ENCODE measurements around the gene SLC17A7.

Gene SLC17A7

DNA sequence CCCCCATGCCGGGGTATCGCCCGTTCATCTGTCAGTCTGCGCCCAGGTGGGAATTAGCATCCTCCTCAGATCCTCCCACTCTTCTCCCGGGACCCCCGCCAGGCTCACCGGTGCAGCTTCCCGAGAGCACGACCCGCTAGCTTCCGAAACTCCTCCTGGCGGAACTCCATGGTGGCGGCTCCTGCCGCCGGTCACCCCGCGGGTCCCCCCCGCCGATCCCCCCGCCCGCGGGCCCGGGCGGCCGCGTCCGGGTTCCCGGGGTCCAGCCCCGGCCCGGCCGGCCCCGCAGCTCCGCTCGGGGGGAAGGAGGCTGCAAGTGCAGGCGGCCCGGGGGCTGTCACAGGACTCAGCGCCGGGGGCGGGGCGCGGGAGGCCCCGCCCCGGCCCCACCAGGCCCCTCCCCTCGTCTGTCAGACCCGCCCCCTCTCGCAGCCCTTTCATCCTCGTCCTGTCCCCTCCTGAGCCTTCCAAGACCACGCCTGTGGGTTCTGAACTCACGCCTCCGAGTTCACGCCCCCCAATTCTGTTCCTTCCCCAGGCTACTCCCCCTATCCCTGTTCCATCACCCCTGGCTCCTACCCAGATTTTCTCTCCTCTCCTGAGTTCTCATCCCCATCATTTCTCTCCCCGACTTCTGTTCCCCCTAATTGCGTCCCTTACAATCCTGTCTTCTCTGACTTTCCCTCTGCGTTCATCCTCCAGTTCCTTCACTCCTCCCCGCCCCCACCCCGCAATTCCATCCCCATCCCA lies at the start of gene SLC17A7:
SLC17A7 (minus strand) TSS at position 318 of the 750 bp plus-strand sequence; CDS start at position 170, 148 bp downstream.
- Mint-ChIP-seq H3K27ac (peak within 1 kb of the TSS; percentile 3), H3K4me1 (peaks cover 30 to 42% of the 10 kb centered on the region in 2 donors), H3K9me3 (no peaks in the 10 kb centered on the region), H3K27me3 (peaks cover 62 to 64% of the 10 kb centered on the region in 2 donors), H3K4me3 (peak within 1 kb of the TSS; percentile 84 to 88), H3K36me3 (peaks cover 5 to 7% of the 10 kb centered on the region in 2 donors)
- ATAC-seq (replicated peaks): no peak
- DNase-seq: no peak

DNA sequence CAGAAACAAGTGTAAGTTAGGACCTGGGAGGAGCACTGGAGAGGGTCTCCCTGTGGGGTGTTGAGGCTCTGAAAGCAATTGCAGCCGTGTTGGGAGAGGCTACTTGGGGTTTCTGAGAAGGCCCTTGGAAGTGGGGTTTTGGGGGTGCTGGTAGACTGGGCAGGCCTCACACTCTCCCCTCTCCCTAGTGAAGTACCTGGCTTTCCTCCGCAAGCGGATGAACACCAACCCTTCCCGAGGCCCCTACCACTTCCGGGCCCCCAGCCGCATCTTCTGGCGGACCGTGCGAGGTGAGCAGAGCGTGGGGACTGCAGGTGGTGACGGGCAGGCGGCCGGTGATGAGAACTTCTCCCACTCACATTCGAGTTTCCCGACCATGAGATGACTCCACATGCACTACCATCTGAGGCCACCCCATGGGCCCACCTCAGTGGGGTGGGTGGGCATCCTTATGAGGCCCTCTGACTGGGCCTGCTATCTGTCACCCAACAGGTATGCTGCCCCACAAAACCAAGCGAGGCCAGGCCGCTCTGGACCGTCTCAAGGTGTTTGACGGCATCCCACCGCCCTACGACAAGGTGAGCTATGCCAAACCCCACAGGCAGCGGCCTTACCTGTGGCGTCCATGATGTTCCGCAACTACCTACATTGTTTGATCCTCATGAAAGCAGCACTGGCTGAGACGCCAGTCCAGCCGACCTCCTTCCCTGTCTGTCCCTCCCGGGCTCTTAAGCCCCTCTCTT lies 49.1 kb upstream of the SLC17A7 start:
- Mint-ChIP-seq H3K4me3 (peak overlapping the region; percentile 96 to 97), H3K27ac (peak overlapping the region; percentile 100), H3K4me1 (peaks cover 27 to 53% of the 10 kb centered on the region in 2 donors), H3K9me3 (no peaks in the 10 kb centered on the region), H3K36me3 (peaks cover 60 to 68% of the 10 kb centered on the region in 2 donors), H3K27me3 (no peaks in the 10 kb centered on the region)
- ATAC-seq (replicated peaks): no peak
- no peak for DNase-seq

- Mint-ChIP-seq H3K4me3 (peak overlapping the region; percentile 96 to 97), H3K36me3 (peaks cover 59 to 68% of the 10 kb centered on the region in 2 donors), H3K9me3 (no peaks in the 10 kb centered on the region), H3K27me3 (no peaks in the 10 kb centered on the region), H3K4me1 (peaks cover 27 to 53% of the 10 kb centered on the region in 2 donors), H3K27ac (peak overlapping the region; percentile 100)
- DNase-seq (no peak), ATAC-seq (replicated peaks) (no peak)
These were observed 48.4 kb upstream of the SLC17A7 start for GRCh38 chr19:49489601-49490167.

- Mint-ChIP-seq H3K4me3 (peak overlapping the region; percentile 96 to 97), H3K9me3 (no peaks in the 10 kb centered on the region), H3K27me3 (no peaks in the 10 kb centered on the region), H3K27ac (peak overlapping the region; percentile 100), H3K36me3 (peaks cover 59 to 68% of the 10 kb centered on the region in 2 donors), H3K4me1 (peaks cover 27 to 53% of the 10 kb centered on the region in 2 donors)
- no peak for DNase-seq
- ATAC-seq (replicated peaks): no peak
These were observed 47.7 kb upstream of the SLC17A7 start for GRCh38 chr19:49488863-49489537.

- Mint-ChIP-seq H3K27me3 (no peaks in the 10 kb centered on the region), H3K36me3 (peaks cover 55 to 64% of the 10 kb centered on the region in 2 donors), H3K9me3 (no peaks in the 10 kb centered on the region), H3K4me3 (peak overlapping the region; percentile 96 to 97), H3K4me1 (peaks cover 26 to 53% of the 10 kb centered on the region in 2 donors), H3K27ac (peak overlapping the region; percentile 100)
- DNase-seq (no peak), ATAC-seq (replicated peaks) (no peak)
These were observed 46.9 kb upstream of the SLC17A7 start for GRCh38 chr19:49488046-49488862.

DNA sequence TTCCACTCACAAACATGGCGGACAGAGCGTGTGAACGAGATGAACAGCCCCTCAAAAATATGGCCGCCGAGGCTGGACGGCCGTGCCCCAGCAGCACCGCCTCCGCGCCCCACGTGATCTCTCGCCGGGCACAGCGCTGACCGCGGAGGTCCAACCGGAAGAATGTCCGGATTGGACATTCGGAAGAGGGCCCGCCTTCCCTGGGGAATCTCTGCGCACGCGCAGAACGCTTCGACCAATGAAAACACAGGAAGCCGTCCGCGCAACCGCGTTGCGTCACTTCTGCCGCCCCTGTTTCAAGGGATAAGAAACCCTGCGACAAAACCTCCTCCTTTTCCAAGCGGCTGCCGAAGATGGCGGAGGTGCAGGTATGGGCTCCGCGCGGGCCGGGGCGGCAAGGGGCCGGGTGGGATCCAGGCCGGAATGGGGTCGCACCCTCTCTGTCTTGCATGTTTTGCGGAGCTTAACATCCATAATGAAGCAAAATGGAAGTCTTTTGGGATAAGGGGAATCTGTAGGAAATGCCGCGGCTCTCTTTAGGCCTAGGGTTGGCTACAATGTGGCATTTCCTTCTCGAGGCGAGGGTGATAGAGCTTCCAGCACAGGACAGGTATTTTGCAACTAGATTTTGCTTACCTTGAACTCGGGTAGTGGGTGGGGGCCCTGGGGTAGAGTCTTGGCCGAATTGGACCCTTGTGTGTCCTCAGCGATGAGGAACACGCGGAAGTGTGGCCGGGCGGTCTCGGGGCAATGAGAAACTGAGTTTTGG lies 46.1 kb upstream of the SLC17A7 start, which contains the start of gene RPL13A:
RPL13A (plus strand) TSS at position 332 of the 769 bp plus-strand sequence; CDS start at position 354, 22 bp downstream.
- Mint-ChIP-seq H3K4me1 (peaks cover 20 to 52% of the 10 kb centered on the region in 2 donors), H3K4me3 (peak within 1 kb of the TSS; percentile 96 to 97), H3K9me3 (no peaks in the 10 kb centered on the region), H3K27me3 (no peaks in the 10 kb centered on the region), H3K36me3 (peaks cover 50 to 56% of the 10 kb centered on the region in 2 donors), H3K27ac (peak within 1 kb of the TSS; percentile 100)
- peak; percentile 100 for DNase-seq
- ATAC-seq (replicated peaks): peak; percentile 90 to 95

- peaks cover 20 to 46% of the 10 kb centered on the region in 2 donors for H3K4me1 Mint-ChIP-seq
- H3K27me3 Mint-ChIP-seq: no peaks in the 10 kb centered on the region
- no peak for ATAC-seq (replicated peaks)
- no peaks in the 10 kb centered on the region for H3K9me3 Mint-ChIP-seq
- H3K27ac Mint-ChIP-seq: peak overlapping the region; percentile 100
- DNase-seq: no peak
- H3K36me3 Mint-ChIP-seq: peaks cover 44 to 50% of the 10 kb centered on the region in 2 donors
- H3K4me3 Mint-ChIP-seq: peak overlapping the region; percentile 96 to 97
These were observed 45.5 kb upstream of the SLC17A7 start for GRCh38 chr19:49486710-49487276.

DNA sequence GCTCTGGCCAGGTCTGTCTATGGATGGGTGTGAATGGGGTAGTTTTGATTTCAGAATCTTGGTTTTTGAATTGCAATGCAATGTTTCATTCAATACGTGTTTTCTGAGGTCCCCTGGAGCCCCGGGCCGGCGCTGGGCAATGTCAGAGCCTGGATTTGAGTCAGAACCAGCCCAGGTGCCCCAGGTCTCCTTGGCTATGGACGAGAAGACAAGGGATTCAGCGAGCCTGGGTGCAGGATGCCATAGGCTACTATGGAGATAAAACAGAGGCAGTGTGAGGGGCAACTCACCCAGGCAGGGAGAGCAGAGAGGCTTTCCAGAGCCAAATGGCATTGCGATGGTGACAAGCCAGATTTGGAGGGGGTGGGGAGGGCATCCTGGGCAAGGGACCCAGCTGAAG lies 44.9 kb upstream of the SLC17A7 start:
- Mint-ChIP-seq H3K9me3 (no peaks in the 10 kb centered on the region), H3K4me1 (peaks cover 20 to 44% of the 10 kb centered on the region in 2 donors), H3K27me3 (no peaks in the 10 kb centered on the region), H3K36me3 (peaks cover 39 to 44% of the 10 kb centered on the region in 2 donors), H3K27ac (peak overlapping the region; percentile 90), H3K4me3 (peak overlapping the region; percentile 44 to 67)
- ATAC-seq (replicated peaks) (no peak), DNase-seq (no peak)

DNA sequence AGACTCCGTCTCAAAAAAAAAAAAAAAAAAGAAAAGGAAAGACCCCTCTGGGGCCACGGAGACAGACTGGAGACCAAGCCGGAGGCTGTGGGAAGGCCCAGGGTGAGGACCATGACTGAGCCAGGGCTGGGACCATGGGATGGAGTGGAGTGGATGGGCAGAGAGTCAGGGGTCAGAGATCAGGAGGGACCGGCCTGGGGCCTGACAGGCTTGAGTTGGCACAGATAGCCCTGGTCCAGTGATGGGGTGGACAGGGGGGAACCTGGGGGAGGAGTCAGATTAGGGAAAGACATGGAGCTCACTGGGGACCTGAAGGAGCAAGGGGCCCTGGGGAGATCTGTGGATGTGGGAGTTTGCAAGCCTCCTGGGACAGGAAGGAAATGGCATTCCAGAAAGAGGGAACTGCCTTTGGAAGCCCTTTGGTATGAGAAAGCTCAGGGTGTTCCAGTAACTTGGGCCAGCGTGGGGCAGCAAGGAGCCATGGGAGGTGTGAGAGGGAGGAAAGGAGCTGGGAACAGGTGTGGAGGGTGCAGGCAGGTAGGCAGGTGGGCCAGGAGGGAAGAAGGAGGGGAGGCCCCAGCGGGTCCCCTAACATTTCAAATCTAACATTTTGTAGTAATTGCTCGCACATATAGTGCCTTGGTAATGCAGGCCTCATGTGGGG lies 39.8 kb upstream of the SLC17A7 start:
- no peak for ATAC-seq (replicated peaks)
- Mint-ChIP-seq H3K9me3 (no peaks in the 10 kb centered on the region), H3K27ac (no peak overlapping the region), H3K4me3 (no peak overlapping the region), H3K27me3 (no peaks in the 10 kb centered on the region), H3K36me3 (peaks cover 9 to 12% of the 10 kb centered on the region in 2 donors), H3K4me1 (peaks cover 5 to 10% of the 10 kb centered on the region in 2 donors)
- no peak for DNase-seq

- no peak overlapping the region for H3K4me3 Mint-ChIP-seq
- no peak overlapping the region for H3K27ac Mint-ChIP-seq
- peaks cover 14% of the 10 kb centered on the region in 2 donors for H3K4me1 Mint-ChIP-seq
- peaks cover 8 to 17% of the 10 kb centered on the region in 2 donors for H3K36me3 Mint-ChIP-seq
- no peak for DNase-seq
- no peak for ATAC-seq (replicated peaks)
- no peaks in the 10 kb centered on the region for H3K9me3 Mint-ChIP-seq
- no peaks in the 10 kb centered on the region for H3K27me3 Mint-ChIP-seq
These were observed 38.8 kb upstream of the SLC17A7 start for GRCh38 chr19:49479975-49480628.

DNA sequence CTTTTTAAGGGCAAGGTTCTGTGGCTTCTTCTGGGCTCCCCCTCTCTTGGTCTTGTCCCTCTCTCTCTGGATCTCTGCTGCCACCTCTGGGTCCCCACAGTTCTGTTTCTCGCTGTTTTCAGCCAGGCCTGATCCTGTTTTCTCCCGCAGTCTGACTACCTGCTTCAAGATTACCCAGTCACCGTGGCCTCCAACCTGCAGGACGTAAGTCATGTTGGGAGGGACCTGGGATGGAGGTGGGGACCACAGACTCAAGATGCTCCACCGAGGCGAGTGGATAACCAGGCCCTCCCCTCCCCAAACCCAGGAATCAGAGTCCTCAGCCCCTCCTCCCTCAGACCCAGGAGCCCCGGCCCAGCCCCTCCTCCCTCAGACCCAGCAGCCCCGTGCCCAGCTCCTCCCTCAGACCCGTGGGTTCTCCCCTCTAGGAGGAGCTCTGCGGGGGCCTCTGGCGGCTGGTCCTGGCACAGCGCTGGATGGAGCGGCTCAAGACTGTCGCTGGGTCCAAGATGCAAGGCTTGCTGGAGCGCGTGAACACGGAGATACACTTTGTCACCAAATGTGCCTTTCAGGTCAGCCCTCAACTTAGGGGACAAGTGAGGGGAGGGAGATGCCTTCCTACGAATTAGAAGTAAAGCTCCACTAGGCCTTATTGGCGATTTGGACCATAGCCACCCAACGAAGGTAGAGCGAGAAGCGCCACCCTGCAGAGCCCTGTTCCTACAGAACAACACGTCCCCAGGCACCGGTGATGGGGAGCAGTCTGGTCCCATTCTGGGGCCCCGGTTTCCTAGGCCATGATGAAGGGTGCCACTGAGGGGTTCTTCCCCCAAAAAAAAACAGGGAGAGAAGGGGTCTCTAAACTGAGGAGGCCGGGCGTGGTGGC lies 34.9 kb upstream of the SLC17A7 start:
- Mint-ChIP-seq H3K4me1 (peaks cover 30 to 40% of the 10 kb centered on the region in 2 donors), H3K27me3 (no peaks in the 10 kb centered on the region), H3K9me3 (no peaks in the 10 kb centered on the region), H3K36me3 (peaks cover 6 to 19% of the 10 kb centered on the region in 2 donors), H3K27ac (peak overlapping the region; percentile 98), H3K4me3 (peak overlapping the region; percentile 30 to 40)
- DNase-seq (no peak), ATAC-seq (replicated peaks) (peak; percentile 40 to 49)

Measured in stimulated activated naive B cell treated with anti-CD40 and anti-IgM and Interleukin-4, amounts not matched to agents 10 μg/mL and 1 μg/mL and 100 μg/mL, for 72 hours (primary cell).